ENCODE data around the gene PEX10.

The PEX10 gene

DNA sequence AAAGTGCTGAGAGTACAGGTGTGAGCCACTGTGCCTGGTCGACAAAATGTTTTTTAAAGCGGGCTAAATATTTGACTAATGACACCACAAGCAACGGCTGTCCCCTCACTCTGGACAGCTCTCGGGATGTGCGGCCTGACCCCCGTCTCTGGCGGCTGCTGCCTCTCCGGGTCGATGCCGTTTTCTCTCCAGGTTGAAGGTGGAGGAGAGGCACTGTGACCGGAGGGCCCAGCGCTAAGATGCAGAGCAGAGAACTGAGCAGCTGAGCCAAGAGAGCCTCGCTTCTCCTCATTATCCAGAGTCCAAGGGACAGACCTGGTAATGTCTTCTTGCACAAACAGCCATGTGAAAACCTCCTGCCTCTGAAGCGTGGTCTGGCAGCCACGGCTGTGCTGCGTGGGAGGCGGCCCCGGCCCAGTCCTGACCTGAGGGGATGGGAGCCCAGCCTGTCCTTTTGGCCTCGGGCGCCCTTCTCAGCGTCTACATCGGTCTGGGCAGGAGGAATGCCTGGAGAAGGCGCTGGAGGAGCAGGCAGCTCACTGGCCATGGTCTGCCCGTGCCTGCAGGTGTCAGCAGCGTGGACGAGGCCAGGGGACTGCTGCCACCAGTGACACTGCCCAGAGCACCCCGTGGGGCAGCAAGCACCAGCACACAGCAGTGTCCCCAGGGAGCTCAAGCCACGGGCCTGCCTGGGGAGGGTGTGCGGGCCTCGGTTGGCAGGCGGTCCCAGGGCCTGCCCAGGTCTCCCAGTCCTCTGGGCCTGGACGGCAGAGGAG is 31.4 kb downstream of the PEX10 start:
- ChIA-PET CTCF (interaction anchor here (0.6 to 21.2 kb wide), 33 partner anchors 8 to 265 kb away, joined by 3 to 891 read pairs (median 4); partner anchors contain the start of genes FAAP20, MORN1, RER1 and SKI), POLR2A (interaction anchor here (0.7 to 1.6 kb wide), 6 partner anchors 149 to 186 kb away, joined by 4 to 11 read pairs (median 6); partner anchors contain the start of genes FAAP20 and SKI)
- no peak overlapping the region for H3K4me3 ChIP-seq (ENCODE audit: low read depth, low read length)
- DNase-seq (ENCODE audit: low read depth, low spot score), result no peak
- TF ChIP-seq, protein P1, sequence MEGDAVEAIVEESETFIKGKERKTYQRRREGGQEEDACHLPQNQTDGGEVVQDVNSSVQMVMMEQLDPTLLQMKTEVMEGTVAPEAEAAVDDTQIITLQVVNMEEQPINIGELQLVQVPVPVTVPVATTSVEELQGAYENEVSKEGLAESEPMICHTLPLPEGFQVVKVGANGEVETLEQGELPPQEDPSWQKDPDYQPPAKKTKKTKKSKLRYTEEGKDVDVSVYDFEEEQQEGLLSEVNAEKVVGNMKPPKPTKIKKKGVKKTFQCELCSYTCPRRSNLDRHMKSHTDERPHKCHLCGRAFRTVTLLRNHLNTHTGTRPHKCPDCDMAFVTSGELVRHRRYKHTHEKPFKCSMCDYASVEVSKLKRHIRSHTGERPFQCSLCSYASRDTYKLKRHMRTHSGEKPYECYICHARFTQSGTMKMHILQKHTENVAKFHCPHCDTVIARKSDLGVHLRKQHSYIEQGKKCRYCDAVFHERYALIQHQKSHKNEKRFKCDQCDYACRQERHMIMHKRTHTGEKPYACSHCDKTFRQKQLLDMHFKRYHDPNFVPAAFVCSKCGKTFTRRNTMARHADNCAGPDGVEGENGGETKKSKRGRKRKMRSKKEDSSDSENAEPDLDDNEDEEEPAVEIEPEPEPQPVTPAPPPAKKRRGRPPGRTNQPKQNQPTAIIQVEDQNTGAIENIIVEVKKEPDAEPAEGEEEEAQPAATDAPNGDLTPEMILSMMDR (IDR thresholded peaks at IDR 0.05; ENCODE audit: insufficient read depth, low read length, missing control alignments), result no peak

DNA sequence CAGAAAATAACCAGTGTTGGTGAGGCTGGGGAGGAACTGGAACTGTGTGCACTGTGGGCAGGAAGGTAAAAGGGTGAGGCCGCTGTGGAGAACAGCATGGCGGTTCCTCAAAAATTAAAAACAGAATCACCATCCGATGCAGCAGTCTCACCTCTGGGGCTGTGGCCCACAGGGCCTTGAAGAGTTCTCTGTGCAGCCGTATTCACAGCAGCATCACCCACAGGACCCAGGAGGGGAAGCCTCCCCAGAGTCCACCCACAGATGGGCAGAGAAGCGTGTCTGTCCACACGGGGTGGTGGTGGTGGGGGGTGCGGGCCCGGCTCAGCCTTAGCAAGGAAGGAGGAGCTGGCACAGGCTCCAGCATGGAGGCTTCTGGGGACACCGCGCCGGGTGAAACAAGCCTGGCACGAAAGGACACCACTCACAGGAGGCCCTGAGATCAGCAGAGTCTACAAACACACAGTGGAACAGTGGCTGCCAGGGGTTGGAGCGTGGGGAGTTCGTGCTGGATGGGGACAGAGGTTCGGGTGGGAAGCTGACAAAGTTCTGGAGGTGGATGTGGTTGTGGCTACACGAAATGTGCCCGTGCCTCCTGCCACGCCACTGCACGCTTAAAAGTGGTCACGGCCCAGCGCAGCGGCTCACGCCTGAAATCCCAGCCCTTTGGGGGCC is 32.5 kb downstream of the PEX10 start:
- H3K4me3 ChIP-seq (ENCODE audit: low read depth, low read length), result no peak overlapping the region
- TF ChIP-seq, protein P1 (IDR thresholded peaks at IDR 0.05; ENCODE audit: insufficient read depth, low read length, missing control alignments), result no peak
- POLR2A ChIA-PET, result no interaction called here
- CTCF ChIA-PET, result interaction anchor here (2.8 to 21.2 kb wide), 6 partner anchors 10 to 205 kb away, joined by 27 to 891 read pairs (median 46); partner anchors contain the start of genes FAAP20, MORN1, RER1 and SKI
- DNase-seq (ENCODE audit: low read depth, low spot score), result no peak

DNA sequence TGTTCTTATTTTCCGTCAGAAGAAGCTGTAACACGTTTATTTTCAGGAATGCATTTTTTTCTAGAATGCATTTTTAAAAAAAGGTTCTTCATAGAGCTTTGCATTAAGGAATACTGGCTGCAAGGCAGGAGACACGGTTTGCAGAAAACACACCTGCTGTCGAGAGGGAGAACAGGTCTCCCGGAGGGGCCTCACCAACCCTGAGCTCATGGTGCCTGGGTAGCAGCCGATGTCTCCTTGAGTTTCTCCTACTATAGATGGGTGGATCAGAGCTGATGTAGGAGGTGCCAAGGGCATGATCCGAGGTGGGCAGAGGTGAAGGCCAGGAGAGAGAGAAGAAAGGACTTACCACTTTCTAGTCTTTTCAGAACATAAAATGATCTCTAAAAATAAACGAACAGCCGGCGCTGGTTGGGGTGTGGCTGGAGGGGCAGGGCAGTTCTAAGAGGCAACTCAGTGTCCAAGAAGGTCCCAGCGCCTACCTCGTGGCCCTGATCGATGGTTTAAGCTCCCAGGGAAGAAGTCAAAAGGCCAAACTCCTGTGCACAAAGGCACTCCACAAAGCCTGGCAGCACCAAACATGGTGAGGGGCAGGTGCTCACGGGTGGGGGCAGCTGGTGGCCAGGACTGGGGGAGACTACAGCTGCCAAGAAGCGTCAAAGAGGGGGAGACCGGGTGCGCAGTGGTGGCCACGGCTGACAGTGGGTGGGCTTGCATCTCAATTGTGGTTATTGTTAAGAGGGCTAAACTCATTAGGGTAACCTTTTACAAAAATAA is 33.2 kb downstream of the PEX10 start:
- no peak overlapping the region for H3K4me3 ChIP-seq (ENCODE audit: low read depth, low read length)
- ChIA-PET POLR2A (interaction anchor here (0.6 kb wide), 1 partner anchor 152 kb away, joined by 3 read pairs; no protein-coding TSS in a partner anchor), CTCF (interaction anchor here (0.9 to 21.2 kb wide), 8 partner anchors 9 to 204 kb away, joined by 3 to 891 read pairs (median 24); partner anchors contain the start of genes FAAP20, MORN1, RER1 and SKI)
- DNase-seq (ENCODE audit: low read depth, low spot score), result no peak
- TF ChIP-seq, protein P1 (IDR thresholded peaks at IDR 0.05; ENCODE audit: insufficient read depth, low read length, missing control alignments), result no peak

DNA sequence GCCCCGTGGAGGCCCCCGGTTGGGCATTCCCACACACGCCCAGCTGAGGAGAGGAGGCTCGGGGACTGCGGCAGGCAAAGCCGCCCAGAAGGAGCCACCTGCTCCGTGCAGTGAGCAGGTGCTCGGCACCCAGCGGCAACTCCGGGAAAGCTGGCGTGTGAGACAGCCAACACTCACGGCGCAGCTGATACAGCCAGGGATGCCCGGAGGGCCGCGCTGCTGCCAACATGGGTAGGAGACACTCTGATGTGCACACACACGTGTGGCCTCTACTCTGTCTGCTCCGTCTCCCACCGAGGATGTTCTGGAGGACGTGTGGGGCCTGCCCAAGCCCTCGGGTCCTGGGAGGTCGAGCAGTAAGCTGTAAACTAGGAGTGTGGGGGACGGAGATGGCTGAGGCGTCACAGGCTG is 33.9 kb downstream of the PEX10 start:
- H3K4me3 ChIP-seq (ENCODE audit: low read depth, low read length), result no peak overlapping the region
- CTCF ChIA-PET, result interaction anchor here (0.9 to 21.2 kb wide), 7 partner anchors 9 to 203 kb away, joined by 3 to 891 read pairs (median 6); partner anchors contain the start of genes FAAP20, MORN1 and RER1
- TF ChIP-seq, protein P1 (IDR thresholded peaks at IDR 0.05; ENCODE audit: insufficient read depth, low read length, missing control alignments), result no peak
- DNase-seq (ENCODE audit: low read depth, low spot score), result no peak
- POLR2A ChIA-PET, result interaction anchor here (0.6 kb wide), 1 partner anchor 151 kb away, joined by 3 read pairs; no protein-coding TSS in a partner anchor

DNA sequence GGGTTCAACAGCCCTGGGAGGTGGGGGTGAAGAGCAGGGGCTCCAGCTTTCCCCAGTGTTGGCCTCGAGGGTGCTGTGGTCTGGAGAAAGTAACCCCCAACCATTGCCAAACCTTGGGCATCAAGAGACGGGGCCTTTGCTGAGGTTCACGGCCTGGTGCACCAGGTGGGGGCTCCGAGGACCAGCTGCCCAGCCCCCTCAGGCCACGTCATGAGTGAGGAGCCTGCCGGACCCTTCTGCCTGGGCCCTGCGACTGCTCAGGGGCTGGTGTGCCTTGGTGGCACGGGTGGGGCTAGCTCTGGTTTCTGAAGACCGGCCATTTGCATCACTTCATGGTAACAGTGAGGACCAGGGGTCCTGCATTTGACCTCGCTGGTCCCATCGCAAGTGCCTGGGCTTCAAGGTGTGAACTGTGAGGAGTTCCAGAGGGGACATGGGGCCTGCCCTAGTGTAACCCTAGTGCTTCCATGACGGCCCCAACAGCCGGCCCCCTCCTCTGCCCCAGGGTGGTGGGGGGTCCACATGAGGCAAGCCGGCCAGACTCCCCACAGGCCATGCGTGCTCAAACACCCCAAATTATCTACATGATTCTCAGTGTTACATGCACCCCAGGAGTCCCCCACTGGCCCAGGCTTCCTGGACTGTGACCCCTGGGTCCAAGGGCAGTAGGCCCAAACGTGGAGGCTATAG is 34.5 kb downstream of the PEX10 start:
- TF ChIP-seq, protein P1 (IDR thresholded peaks at IDR 0.05; ENCODE audit: insufficient read depth, low read length, missing control alignments), result no peak
- CTCF ChIA-PET, result interaction anchor here (1.4 to 21.2 kb wide), 2 partner anchors 89 to 178 kb away, joined by 3 to 891 read pairs; partner anchors contain the start of gene FAAP20
- POLR2A ChIA-PET, result no interaction called here
- DNase-seq (ENCODE audit: low read depth, low spot score), result no peak
- H3K4me3 ChIP-seq (ENCODE audit: low read depth, low read length), result no peak overlapping the region

Data from AG04449 (cell line).